A549 (cell line): ENCODE results near the gene SOX8. TPM values are rescaled to one million over a fixed set of nuclear protein-coding genes. Genes with fewer than 3 reads are reported as not detected.

Experiments
- ATAC-seq, 2 experiments: fragments of 200-7000 bp in 1 of 2; fragments of >200 bp in 1 of 2; cut with Nextera tagmentation in 1 of 2; cut with Tn5 transposase in 1 of 2; 3 replicates each; pipeline versions ENCODE4 v1.8.0 to v1.9.1; 2018 to 2020; ENCODE audit warnings: mild to moderate bottlenecking in 1 of 2, moderate library complexity in 1 of 2
- CTCF ChIA-PET: fragments of 300-600 bp; sonication (Branson Sonifier 250); formaldehyde crosslinking; extraction: SDS; loops from one replicate; lab custom pipeline; 2021; ENCODE audit warnings: antibody characterized with exemption, inconsistent platforms; lab: Yijun Ruan, JAX
- POLR2A ChIA-PET: fragments of 350-600 bp; formaldehyde crosslinking; extraction: SDS; loops from one replicate; lab custom pipeline; 2021; ENCODE audit warnings: antibody characterized with exemption, inconsistent platforms; lab: Yijun Ruan, JAX
- DNase-seq, 2 experiments: peaks; one replicate each; pipeline versions ENCODE4 v3.0.0 to v3.0.0-alpha.2; 2011 to 2016; ENCODE audit warnings: low read depth in 1 of 2, low spot score in 1 of 2
- FAIRE-seq: peaks from 2 replicates; lab custom pipeline; 2011; peaks lifted over from hg19 to GRCh38; lab: Jason Lieb, UNC
- H3K27ac ChIP-seq, 2 experiments: fragments of >200 bp; sonication (Bioruptor Twin); formaldehyde crosslinking; 3 replicates each; pipeline ENCODE4 v1.5.1; 2016 to 2017
- H3K4me1 ChIP-seq: fragments of >200 bp; sonication (Bioruptor Twin); formaldehyde crosslinking; 3 replicates; pipeline ENCODE4 v1.6.1; 2016
- H3K4me2 ChIP-seq: fragments of >200 bp; sonication (Bioruptor Twin); formaldehyde crosslinking; 3 replicates; pipeline ENCODE4 v1.6.1; 2016
- H3K4me3 ChIP-seq: fragments of >200 bp; sonication (Bioruptor Twin); formaldehyde crosslinking; 3 replicates; pipeline ENCODE4 v1.5.1; 2016
- H3K9me3 ChIP-seq: fragments of >200 bp; sonication (Bioruptor Twin); formaldehyde crosslinking; 3 replicates; pipeline ENCODE4 v1.6.1; 2016
- CBX2 ChIP-seq: fragments of 200-600 bp; sonication (generic); IDR thresholded peaks from 2 replicates; pipeline ENCODE4 v1.6.1; 2016; ENCODE audit warnings: low read depth, mild to moderate bottlenecking, borderline replicate concordance
- CEBPB ChIP-seq, 2 experiments: fragments of >200 bp in 1 of 2; sonication (Bioruptor Twin) in 1 of 2; formaldehyde crosslinking in 1 of 2; IDR thresholded peaks; 2 replicates each; pipeline ENCODE4 v1.6.1; 2012 to 2016
- CTCF ChIP-seq: fragments of >200 bp; sonication (Bioruptor Twin); formaldehyde crosslinking; IDR thresholded peaks from 3 replicates; pipeline ENCODE4 v1.5.1; 2016
- E2F6 ChIP-seq: IDR thresholded peaks from 2 replicates; pipeline ENCODE4 v1.6.1; 2012; ENCODE audit warnings: low read depth, borderline replicate concordance
- EHMT2 ChIP-seq: fragments of 200-600 bp; sonication (generic); IDR thresholded peaks from 2 replicates; pipeline ENCODE4 v1.6.1; 2016; ENCODE audit warnings: antibody characterized with exemption, low read depth, mild to moderate bottlenecking, moderate library complexity
- ESRRA ChIP-seq: fragments of 150-350 bp; IDR thresholded peaks from 2 replicates; pipeline ENCODE4 v1.6.1; 2014; ENCODE audit warnings: mild to moderate bottlenecking, low read length, borderline replicate concordance
- FOSB ChIP-seq: fragments of 250-450 bp; sonication (Bioruptor Pico); IDR thresholded peaks from 2 replicates; pipeline ENCODE4 v1.5.0; 2020; ENCODE audit warnings: mild to moderate bottlenecking, moderate library complexity
- HOXB13 ChIP-seq: fragments of 250-450 bp; sonication (Bioruptor Pico); IDR thresholded peaks from 2 replicates; pipeline ENCODE4 v1.5.0; 2020; ENCODE audit warnings: low read depth, mild to moderate bottlenecking, moderate library complexity
- HOXB5 ChIP-seq: fragments of 250-450 bp; sonication (Bioruptor Pico); IDR thresholded peaks from 2 replicates; pipeline ENCODE4 v1.5.0; 2020; ENCODE audit warnings: mild to moderate bottlenecking, moderate library complexity
- JUNB ChIP-seq: fragments of >200 bp; sonication (Bioruptor Twin); formaldehyde crosslinking; IDR thresholded peaks from 2 replicates; pipeline ENCODE4 v1.6.1; 2016
- KDM1A ChIP-seq: fragments of 200-600 bp; sonication (generic); IDR thresholded peaks from 2 replicates; pipeline ENCODE4 v1.6.1; 2016; ENCODE audit warnings: low read depth, mild to moderate bottlenecking
- MYC ChIP-seq: IDR thresholded peaks from 2 replicates; pipeline ENCODE4 v1.6.1; 2012; ENCODE audit warnings: mild to moderate bottlenecking, inconsistent platforms, low read length, improper control_type of control experiment, borderline replicate concordance
- NFE2L2 ChIP-seq: fragments of 150-350 bp; conservative IDR thresholded peaks from 2 replicates; pipeline ENCODE4 v1.6.1; 2014; ENCODE audit warnings: low read length
- POLR2A ChIP-seq: IDR thresholded peaks from 2 replicates; pipeline ENCODE4 v1.6.1; 2012; ENCODE audit warnings: mild to moderate bottlenecking, low read length
- POLR2AphosphoS2 ChIP-seq: conservative IDR thresholded peaks from 2 replicates; pipeline ENCODE4 v1.6.1; 2012; ENCODE audit warnings: low read length, improper control_type of control experiment, inconsistent platforms
- RAD21 ChIP-seq, 2 experiments: fragments of >200 bp in 1 of 2; sonication (Bioruptor Twin) in 1 of 2; formaldehyde crosslinking in 1 of 2; IDR thresholded peaks in 1 of 2; conservative IDR thresholded peaks in 1 of 2; 2 replicates in 1 of 2; 3 replicates in 1 of 2; pipeline ENCODE4 v1.6.1; 2012 to 2018; ENCODE audit warnings: inconsistent platforms in 1 of 2
- RARB ChIP-seq: fragments of 250-450 bp; sonication (Bioruptor Pico); IDR thresholded peaks from 2 replicates; pipeline ENCODE4 v1.8.0; 2021; ENCODE audit warnings: mild to moderate bottlenecking, moderate library complexity
- RCOR1 ChIP-seq: fragments of 150-350 bp; IDR thresholded peaks from 2 replicates; pipeline ENCODE4 v1.6.1; 2014; ENCODE audit warnings: antibody characterized with exemption, low read length, low read depth
- SREBF2 ChIP-seq: fragments of 450-650 bp; IDR thresholded peaks from 2 replicates; pipeline ENCODE4 v1.6.1; 2014; ENCODE audit warnings: mild to moderate bottlenecking, moderate library complexity
- TP53 ChIP-seq: fragments of 250-450 bp; sonication (Bioruptor Pico); IDR thresholded peaks from 2 replicates; pipeline ENCODE4 v1.5.0; 2021; ENCODE audit warnings: mild to moderate bottlenecking, moderate library complexity
- ZC3H11A ChIP-seq: fragments of 450-650 bp; IDR thresholded peaks from 2 replicates; pipeline ENCODE4 v1.6.1; 2014; ENCODE audit warnings: antibody characterized with exemption, mild to moderate bottlenecking
- ZFP36 ChIP-seq: fragments of 450-650 bp; IDR thresholded peaks from 2 replicates; pipeline ENCODE4 v1.6.1; 2014; ENCODE audit warnings: borderline replicate concordance; ENCODE audit not compliant: partially characterized antibody
- ZSCAN20 ChIP-seq: fragments of 250-450 bp; sonication (Bioruptor Pico); IDR thresholded peaks from 2 replicates; pipeline ENCODE4 v1.8.0; 2022; ENCODE audit warnings: mild to moderate bottlenecking, moderate library complexity
- WGBS: methylation state at CpG from one replicate; pipeline ENCODE4 v1.1.6; 2017; ENCODE audit errors: missing lambda C conversion rate; 5-methylcytosine and 5-hydroxymethylcytosine counted together
- polyA plus RNA-seq, 4 experiments: library from polyadenylated mRNA; depleted of rRNA in 3 of 4; stranded (reverse); fragments of >200 nt; fragmentation: RNase III in 1 of 4; extraction: RNeasy Plus Mini Kit Qiagen cat#74134 plus additional on column Dnase treatment in 1 of 4; gene quantifications; 2 replicates in 3 of 4; 3 replicates in 1 of 4; pipeline ENCODE4 v1.2.3, GENCODE V29; 2011 to 2017
- TF ChIP-seq, protein P1 (sequence below): fragments of 250-450 bp; sonication (Bioruptor Pico); IDR thresholded peaks from 2 replicates; pipeline ENCODE4 v1.5.0; 2021; ENCODE audit warnings: mild to moderate bottlenecking, moderate library complexity, borderline replicate concordance

The SOX8 gene
- polyA plus RNA-seq, 2 of the 4 experiments (the other 2 are of a cell fraction), result 0.06 to 0.22 TPM

- TF ChIP-seq CBX2, result no peak
These were observed 47.4 kb upstream of the SOX8 start (continued) for GRCh38 chr16:934178-934577.

DNA sequence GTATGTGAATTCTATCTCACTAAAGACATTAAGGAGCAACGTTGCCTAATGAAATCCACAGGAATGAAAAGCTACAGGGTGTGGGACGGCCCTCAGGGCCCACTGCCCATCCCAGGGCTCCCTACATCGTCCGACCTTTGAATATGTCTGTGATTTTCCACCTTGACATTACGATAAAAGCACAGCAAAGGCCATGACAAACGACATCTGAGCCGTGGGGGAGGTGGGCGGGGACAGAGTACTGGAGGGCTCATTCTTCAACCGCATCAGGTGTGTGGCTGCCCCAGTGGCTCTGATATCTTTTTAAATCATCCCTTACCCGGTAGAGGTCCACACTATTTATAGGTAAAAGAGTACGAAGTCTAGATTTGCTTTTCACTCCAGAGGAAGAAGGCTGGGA, 45.9 kb upstream of the SOX8 start:
- Histone ChIP-seq H3K4me1 (no peaks in the 10 kb centered on the region), H3K27ac (no peak overlapping the region), H3K4me3 (no peak overlapping the region), H3K9me3 (no peaks in the 10 kb centered on the region), H3K4me2 (no peak overlapping the region)
- TF ChIP-seq RARB, result no peak
- no peak for TF ChIP-seq NFE2L2
- no peak for TF ChIP-seq ESRRA
- TF ChIP-seq CTCF, result no peak
- no peak for TF ChIP-seq MYC
- no peak for TF ChIP-seq TP53 (CRISPR knock-in tag)
- TF ChIP-seq SREBF2, result no peak
- no peak for TF ChIP-seq ZSCAN20
- TF ChIP-seq EHMT2, result no peak
- TF ChIP-seq POLR2AphosphoS2, result no peak
- TF ChIP-seq JUNB, result no peak
- TF ChIP-seq ZFP36, result no peak
- no peak for TF ChIP-seq HOXB5 (CRISPR knock-in tag)
- no peak for TF ChIP-seq RCOR1
- TF ChIP-seq KDM1A, result no peak
- 67% methylated on average over 11 of the region's 11 CpGs for WGBS
- CTCF ChIA-PET, result interaction anchor here (0.7 to 2.9 kb wide), 2 partner anchors 120 to 128 kb away, joined by 3 to 11 read pairs; no protein-coding TSS in a partner anchor
- FAIRE-seq, result no peak
- no peak for DNase-seq
- no peak for ATAC-seq
- POLR2A ChIA-PET, result no interaction called here

DNA sequence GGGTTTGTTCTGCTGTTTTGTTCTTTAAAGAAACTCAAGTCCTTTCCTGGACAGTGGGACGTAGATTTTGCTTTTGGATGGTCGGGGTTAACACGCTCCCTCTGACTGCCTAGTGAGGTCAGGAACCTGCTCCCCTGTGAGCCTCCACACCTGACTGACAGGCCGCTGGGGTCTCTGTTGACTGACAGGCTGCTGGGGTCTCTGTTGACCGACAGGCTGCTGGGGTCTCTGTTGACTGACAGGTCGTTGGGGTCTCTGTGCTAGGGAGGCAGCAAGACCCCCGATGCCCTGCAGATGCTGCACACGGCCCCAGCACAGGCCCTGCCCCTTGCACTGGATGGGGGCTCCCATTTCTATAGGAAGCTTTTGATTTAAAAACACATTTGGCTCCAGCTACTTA, 44.3 kb upstream of the SOX8 start:
- WGBS, result 58% methylated on average over 8 of the region's 8 CpGs
- DNase-seq (no peak), ATAC-seq (no peak), FAIRE-seq (no peak)
- Histone ChIP-seq H3K27ac (no peak overlapping the region), H3K4me3 (no peak overlapping the region), H3K4me1 (no peaks in the 10 kb centered on the region), H3K9me3 (no peaks in the 10 kb centered on the region), H3K4me2 (no peak overlapping the region)
- CTCF ChIA-PET, result interaction anchor here (1.0 to 2.9 kb wide), 2 partner anchors 118 to 124 kb away, joined by 3 to 11 read pairs; no protein-coding TSS in a partner anchor
- TF ChIP-seq HOXB13 (CRISPR knock-in tag) (no peak), FOSB (CRISPR knock-in tag) (no peak), RAD21 (conservative IDR thresholded peaks at IDR 0.05 in 1 of 2, IDR thresholded peaks at IDR 0.05 in 1 of 2) (no peak), ZC3H11A (no peak)
- POLR2A ChIA-PET, result no interaction called here

DNA sequence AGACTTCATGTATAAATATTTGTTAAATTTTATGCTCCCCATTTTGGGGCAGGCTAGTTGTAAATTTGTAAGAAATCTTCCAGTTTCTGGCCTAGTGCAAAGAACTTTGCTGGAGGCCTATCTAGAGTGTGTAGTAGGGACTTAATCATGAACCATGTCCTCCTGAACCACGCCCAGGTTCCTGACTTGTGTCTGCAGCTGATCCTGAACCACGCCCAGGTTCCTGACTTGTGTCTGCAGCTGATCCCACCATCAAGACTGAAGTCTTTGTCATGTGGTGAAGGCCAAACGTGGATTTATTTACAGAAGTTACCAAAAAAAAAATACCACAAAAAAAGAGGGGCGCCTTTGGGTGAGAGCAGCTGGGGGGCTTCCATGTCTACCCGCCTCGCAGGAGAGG, 43.8 kb upstream of the SOX8 start:
- no peak for FAIRE-seq
- Histone ChIP-seq H3K9me3 (no peaks in the 10 kb centered on the region), H3K4me1 (no peaks in the 10 kb centered on the region), H3K4me2 (no peak overlapping the region), H3K27ac (no peak overlapping the region)
- ATAC-seq, result no peak
- CTCF ChIA-PET, result interaction anchor here (2.9 kb wide), 1 partner anchor 118 kb away, joined by 11 read pairs; no protein-coding TSS in a partner anchor
- DNase-seq, result no peak
- WGBS, result 71% methylated on average over 6 of the region's 6 CpGs
- POLR2A ChIA-PET, result no interaction called here
- TF ChIP-seq POLR2A, result no peak
- TF ChIP-seq RCOR1, result no peak
- no peak for TF ChIP-seq CEBPB (IDR thresholded peaks at IDR 0.05)
- no peak for TF ChIP-seq HOXB5 (CRISPR knock-in tag)
- TF ChIP-seq, protein P1, sequence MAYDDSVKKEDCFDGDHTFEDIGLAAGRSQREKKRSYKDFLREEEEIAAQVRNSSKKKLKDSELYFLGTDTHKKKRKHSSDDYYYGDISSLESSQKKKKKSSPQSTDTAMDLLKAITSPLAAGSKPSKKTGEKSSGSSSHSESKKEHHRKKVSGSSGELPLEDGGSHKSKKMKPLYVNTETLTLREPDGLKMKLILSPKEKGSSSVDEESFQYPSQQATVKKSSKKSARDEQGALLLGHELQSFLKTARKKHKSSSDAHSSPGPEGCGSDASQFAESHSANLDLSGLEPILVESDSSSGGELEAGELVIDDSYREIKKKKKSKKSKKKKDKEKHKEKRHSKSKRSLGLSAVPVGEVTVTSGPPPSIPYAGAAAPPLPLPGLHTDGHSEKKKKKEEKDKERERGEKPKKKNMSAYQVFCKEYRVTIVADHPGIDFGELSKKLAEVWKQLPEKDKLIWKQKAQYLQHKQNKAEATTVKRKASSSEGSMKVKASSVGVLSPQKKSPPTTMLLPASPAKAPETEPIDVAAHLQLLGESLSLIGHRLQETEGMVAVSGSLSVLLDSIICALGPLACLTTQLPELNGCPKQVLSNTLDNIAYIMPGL (CRISPR knock-in tag), result no peak
- no peak for TF ChIP-seq MYC
- no peak for TF ChIP-seq E2F6
- TF ChIP-seq HOXB13 (CRISPR knock-in tag), result no peak
- TF ChIP-seq FOSB (CRISPR knock-in tag), result no peak
- TF ChIP-seq, all 56 proteins: peak for 0
- H3K4me3 ChIP-seq, result no peak overlapping the region
